A549 treated with Hydrocortisone at 1 μM for 4 hours (cell line): ENCODE results near the gene GPRC5D. TPM values are rescaled to one million over a fixed set of nuclear protein-coding genes. Genes with fewer than 3 reads are reported as not detected.

Source experiments
- total RNA-seq: library from RNA; stranded (reverse); fragments of 200-300 nt; extraction: Qiagen RNA extraction; gene quantifications from 5 replicates; pipeline ENCODE4 v1.2.3, GENCODE V29; 2022

The GPRC5D gene
- not detected in 5 replicates for total RNA-seq

GRCh38 chr12:12952036-12952435, at the start of gene GPRC5D:
GPRC5D (minus strand) TSS chr12:12952170; CDS start chr12:12950384, 1,786 bp downstream.

GRCh38 chr12:12999959-13000615, 48.1 kb upstream of the GPRC5D start, which contains the start of gene HEBP1:
HEBP1 (minus strand) TSS chr12:13000265; CDS start chr12:13000114, 151 bp downstream.

GRCh38 chr12:12891080-12891880, 60.7 kb downstream of the GPRC5D start, which contains the start of gene GPRC5A:
GPRC5A (plus strand) TSS chr12:12891562; CDS start chr12:12908250, 16,688 bp downstream.

Other genes with a start within 250 kb of the GPRC5D start
- 14.5 to 17.5 TPM (median 15.9 TPM) in 5 replicates for gene CDKN1B, start 234.8 kb downstream of the GPRC5D start, total RNA-seq
- 0.21 to 0.43 TPM (median 0.30 TPM) in 5 replicates for gene APOLD1, start 166.5 kb downstream of the GPRC5D start, total RNA-seq
- gene DDX47, start 138.8 kb downstream of the GPRC5D start, total RNA-seq, result 74.8 to 98.7 TPM (median 79.8 TPM) in 5 replicates
- 230 to 315 TPM (median 290 TPM) in 5 replicates for gene GPRC5A, start 60.6 kb downstream of the GPRC5D start, total RNA-seq
- 49.8 to 57.1 TPM (median 55.2 TPM) in 5 replicates for gene HEBP1, start 48.1 kb upstream of the GPRC5D start, total RNA-seq
- gene FAM234B, start 92.2 kb upstream of the GPRC5D start, total RNA-seq, result 3.4 to 4.7 TPM (median 4.5 TPM) in 5 replicates
- 0.39 to 1.0 TPM (median 0.62 TPM) in 5 replicates for gene GSG1, start 151.5 kb upstream of the GPRC5D start, total RNA-seq
- gene EMP1, start 244.6 kb upstream of the GPRC5D start, total RNA-seq, result 196 to 240 TPM (median 232 TPM) in 5 replicates